SJCRH30 (cell line): Measurements from ENCODE around the gene LTBP1. TPM values are rescaled to one million over a fixed set of nuclear protein-coding genes. Genes with fewer than 3 reads are reported as not detected.
"Not testable (repeated sequence)": the region's sequence is repeated elsewhere in the genome, so short reads cannot be mapped to it uniquely, and the experiment has no call there.

Source experiments
- DNase-seq, 2 experiments: peaks; one replicate each; pipeline ENCODE4 v3.0.0-alpha.2; 2015 to 2020
- H3K27ac ChIP-seq: fragments of 250-450 bp; sonication (Bioruptor Pico); 2 replicates; pipeline ENCODE4 v1.5.1; 2020; ENCODE audit warnings: mild to moderate bottlenecking, moderate library complexity
- H3K27me3 ChIP-seq: fragments of 250-450 bp; sonication (Bioruptor Pico); 2 replicates; pipeline ENCODE4 v1.5.1; 2020; ENCODE audit warnings: mild to moderate bottlenecking, moderate library complexity
- H3K36me3 ChIP-seq: fragments of 250-450 bp; sonication (Bioruptor Pico); 2 replicates; pipeline ENCODE4 v1.5.1; 2020; ENCODE audit warnings: mild to moderate bottlenecking, moderate library complexity
- H3K4me1 ChIP-seq: fragments of 250-450 bp; sonication (Bioruptor Pico); 2 replicates; pipeline ENCODE4 v1.5.1; 2020; ENCODE audit warnings: mild to moderate bottlenecking, moderate library complexity
- H3K4me3 ChIP-seq: fragments of 250-450 bp; sonication (Bioruptor Pico); 2 replicates; pipeline ENCODE4 v1.5.1; 2020; ENCODE audit warnings: mild to moderate bottlenecking, moderate library complexity
- H3K9me3 ChIP-seq: fragments of 250-450 bp; sonication (Bioruptor Pico); replicated peaks from 2 replicates; pipeline ENCODE4 v1.5.1; 2020; ENCODE audit warnings: mild to moderate bottlenecking, moderate library complexity
- total RNA-seq: library from RNA; depleted of rRNA; stranded (reverse); fragments of >200 nt; shearing (Covaris generic); gene quantifications from 2 replicates; pipeline ENCODE4 v1.2.3, GENCODE V29; 2014

LTBP1 gene
- total RNA-seq, 1 experiment from 2014 or later = 63.1 TPM

DNA sequence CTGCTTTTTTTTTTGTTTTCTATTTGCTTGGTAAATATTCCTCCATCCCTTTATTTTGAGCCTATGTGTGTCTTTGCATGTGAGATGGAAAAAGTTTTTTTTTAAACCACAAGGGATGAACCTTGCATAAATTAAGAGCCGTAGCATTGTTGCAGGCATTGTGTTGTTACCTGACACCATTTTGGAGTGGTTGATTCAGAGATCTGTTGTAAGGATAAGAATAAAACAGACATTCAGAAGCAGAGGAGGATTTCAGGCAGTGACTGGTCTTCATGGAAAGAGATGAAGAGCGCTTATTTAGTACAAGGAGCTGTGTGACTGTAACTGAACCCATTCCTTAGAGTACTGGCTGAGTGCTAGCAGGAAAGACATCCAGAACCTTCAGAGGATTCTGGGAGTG lies 101.2 kb downstream of the LTBP1 start:
- no peak overlapping the region for H3K4me3 ChIP-seq
- no peak overlapping the region for H3K27ac ChIP-seq
- H3K9me3 ChIP-seq = 0 out of 2 replicates have a peak, but pooled peaks cover 4% of the 10 kb centered on the region
- H3K36me3 ChIP-seq = no peaks in the 10 kb centered on the region
- DNase-seq = peak in 1 of 2 experiments; percentile 48
- H3K27me3 ChIP-seq = no peaks in the 10 kb centered on the region
- peaks cover 11% of the 10 kb centered on the region for H3K4me1 ChIP-seq

DNA sequence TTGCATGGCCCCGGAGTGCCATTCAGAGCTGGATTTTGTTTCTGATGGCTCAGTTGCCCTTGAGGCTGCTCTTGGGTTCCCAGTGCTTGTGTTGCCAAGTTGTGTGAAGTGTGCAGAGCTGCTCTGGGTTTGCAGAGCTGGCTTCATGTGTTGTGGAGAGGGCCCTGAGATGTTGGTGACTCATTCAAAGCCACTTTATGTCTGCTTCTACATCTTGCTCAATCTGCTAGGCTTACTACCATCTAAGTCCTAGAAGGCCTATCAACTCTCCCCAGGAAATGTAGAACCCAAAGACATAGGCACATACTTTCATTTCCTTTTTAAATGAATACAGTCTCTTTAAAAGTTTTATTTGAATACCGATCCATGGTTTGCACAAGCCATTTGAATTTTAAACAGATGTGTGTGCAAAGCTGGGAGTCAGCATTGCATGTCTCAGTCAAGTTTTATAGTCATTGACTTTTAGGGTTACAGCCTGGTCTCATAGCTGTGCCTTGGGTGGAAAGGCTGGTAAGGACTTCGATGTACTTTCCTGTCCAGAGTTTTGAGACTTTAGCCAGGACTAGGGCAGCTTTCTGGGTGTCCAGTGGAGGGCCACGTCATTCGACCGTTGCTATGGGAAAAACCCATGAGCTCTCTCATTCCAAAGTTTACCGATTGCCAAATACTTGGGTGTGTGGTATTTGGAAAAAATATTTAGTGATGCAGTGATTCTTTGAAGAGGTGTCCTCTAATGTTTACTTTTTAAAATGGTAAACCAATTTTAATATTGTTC lies 105.0 kb downstream of the LTBP1 start:
- H3K9me3 ChIP-seq = no peaks in the 10 kb centered on the region
- peaks cover 11% of the 10 kb centered on the region for H3K4me1 ChIP-seq
- no peak overlapping the region for H3K27ac ChIP-seq
- no peak overlapping the region for H3K4me3 ChIP-seq
- no peaks in the 10 kb centered on the region for H3K27me3 ChIP-seq
- DNase-seq = no peak
- no peaks in the 10 kb centered on the region for H3K36me3 ChIP-seq

DNA sequence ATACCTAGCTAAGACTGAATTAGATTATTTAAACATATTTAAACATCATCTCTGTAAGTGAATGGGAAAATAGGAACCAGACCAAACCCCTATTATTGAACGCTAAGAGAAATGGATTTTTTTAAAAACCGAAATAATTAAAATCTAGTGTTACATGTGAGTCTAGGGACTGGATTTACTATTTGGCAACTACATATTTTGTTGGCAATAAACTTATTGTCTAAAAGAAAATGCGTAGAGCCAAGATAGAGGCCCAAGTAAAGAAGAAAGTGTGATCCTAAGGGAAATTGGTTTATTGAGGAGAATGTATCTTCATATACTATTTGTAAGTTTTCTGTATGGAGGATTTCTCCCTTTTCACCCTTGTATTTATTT lies 105.6 kb downstream of the LTBP1 start:
- H3K9me3 ChIP-seq = no peaks in the 10 kb centered on the region
- H3K4me3 ChIP-seq = no peak overlapping the region
- H3K27ac ChIP-seq = no peak overlapping the region
- peaks cover 11% of the 10 kb centered on the region for H3K4me1 ChIP-seq
- H3K36me3 ChIP-seq = no peaks in the 10 kb centered on the region
- no peaks in the 10 kb centered on the region for H3K27me3 ChIP-seq
- no peak for DNase-seq

DNA sequence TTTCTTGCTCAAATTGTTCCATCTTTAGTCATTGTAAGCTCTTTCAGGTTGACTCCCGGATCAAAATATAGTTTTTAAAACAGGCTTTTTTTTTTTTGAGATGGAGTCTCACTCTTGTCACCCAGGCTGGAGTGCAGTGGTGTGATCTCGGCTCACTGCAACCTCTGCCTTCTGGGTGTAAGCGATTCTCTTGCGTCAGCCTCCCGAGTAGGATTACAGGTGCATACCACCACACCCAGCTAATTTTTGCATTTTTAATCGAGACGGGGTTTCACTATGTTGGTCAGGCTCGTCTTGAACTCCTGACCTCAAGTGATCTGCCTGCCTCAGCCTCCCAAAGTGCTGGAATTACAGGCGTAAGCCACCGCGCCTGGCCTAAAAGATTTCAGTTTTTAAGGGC lies 106.0 kb downstream of the LTBP1 start:
- H3K27me3 ChIP-seq, H3K36me3 ChIP-seq, H3K4me3 ChIP-seq, DNase-seq, H3K27ac ChIP-seq, H3K9me3 ChIP-seq: not testable (repeated sequence)
- peaks cover 11% of the 10 kb centered on the region for H3K4me1 ChIP-seq

DNA sequence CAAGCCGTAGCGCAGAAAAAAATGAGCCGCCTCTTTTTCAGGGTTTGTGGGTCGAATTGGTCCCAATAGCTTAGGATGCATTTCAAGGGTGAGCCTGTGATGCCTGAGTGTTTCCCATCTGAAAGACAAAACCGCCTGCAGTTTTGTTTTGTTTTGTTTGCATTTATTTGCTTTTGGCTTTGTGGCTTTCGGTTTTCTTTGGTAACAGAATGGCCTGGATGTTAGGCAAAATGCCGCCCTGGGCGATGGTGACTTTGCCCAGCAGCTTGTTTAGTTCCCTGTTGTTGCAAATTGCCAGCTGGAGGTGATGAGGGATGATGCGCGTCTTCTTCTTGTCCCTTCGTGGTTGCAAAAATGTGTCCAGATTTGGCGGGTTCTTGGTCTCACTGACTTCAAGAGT lies 109.4 kb downstream of the LTBP1 start:
- no peaks in the 10 kb centered on the region for H3K27me3 ChIP-seq

DNA sequence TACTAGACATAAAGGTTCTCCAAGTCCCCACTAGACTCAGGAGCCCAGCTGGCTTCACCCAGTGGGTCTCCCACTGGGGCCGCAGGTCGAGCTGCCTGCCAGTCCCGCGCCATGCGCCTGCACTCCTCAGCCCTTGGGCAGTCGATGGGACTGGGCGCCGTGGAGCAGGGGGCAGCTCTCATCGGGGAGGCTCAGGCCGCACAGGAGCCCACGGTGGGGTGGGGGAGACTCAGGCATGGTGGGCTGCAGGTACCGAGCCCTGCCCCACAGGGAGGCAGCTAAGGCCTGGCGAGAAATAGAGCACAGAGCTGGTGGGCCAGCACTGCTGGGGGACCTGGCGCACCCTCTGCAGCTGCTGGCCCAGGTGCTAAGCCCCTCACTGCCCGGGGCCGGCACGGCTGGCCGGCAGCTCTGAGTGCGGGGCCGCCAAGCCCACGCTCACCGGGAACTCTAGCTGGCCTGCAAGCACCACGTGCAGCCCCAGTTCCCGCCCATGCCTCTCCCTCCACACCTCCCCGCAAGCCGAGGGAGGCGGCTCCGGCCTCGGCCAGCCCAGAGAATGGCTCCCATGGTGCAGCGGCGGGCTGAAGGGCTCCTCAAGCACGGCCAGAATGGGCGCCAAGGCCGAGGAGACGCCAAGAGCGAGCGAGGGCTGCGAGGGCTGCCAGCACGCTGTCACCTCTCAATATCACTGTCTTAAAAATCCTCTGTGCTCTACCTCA lies 110.7 kb downstream of the LTBP1 start:
- H3K36me3 ChIP-seq = not testable (repeated sequence)

More for the DNA sequence above, 109.4 kb downstream of the LTBP1 start:
- Histone ChIP-seq H3K9me3 (no peaks in the 10 kb centered on the region), H3K36me3 (no peaks in the 10 kb centered on the region), H3K27ac (no peak overlapping the region), H3K4me1 (no peaks in the 10 kb centered on the region), H3K4me3 (no peak overlapping the region)
- DNase-seq = no peak

DNA sequence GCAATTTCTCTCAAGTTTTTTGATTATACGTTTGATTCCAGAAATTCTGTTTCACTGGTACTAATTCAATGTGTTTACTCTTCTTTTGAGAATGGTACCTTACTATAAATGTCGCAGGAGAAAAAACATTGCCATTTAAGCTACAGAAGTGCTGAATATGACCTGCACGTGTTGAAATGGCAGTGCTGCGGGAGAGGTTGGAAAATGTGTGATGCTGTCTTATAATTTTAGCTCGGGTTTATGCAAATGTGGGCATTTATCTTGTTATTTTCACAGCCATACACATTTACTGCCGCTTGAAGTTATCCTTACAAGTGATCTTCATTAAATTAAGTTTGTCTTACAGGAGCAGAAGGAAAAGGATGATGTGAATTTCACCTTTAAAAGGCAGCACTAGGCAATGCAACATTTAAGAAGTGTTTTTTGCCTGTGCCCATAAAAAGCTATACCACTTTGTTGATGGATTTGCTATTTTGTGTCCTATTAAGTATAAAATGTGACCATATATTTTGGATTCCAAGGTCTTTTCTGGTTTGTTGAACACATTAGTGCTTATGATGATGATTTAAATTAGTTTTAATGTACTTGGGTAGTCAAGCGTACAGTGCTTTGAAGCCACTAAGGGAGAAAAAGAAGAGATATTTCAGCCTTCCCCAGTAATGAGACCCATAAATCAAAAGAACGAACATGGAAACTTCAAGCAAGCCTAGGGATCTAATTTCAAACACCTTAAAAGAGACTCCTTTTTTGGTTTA lies 112.1 kb downstream of the LTBP1 start:
- Histone ChIP-seq H3K27me3 (no peaks in the 10 kb centered on the region), H3K4me3 (no peak overlapping the region), H3K9me3 (no peaks in the 10 kb centered on the region), H3K36me3 (no peaks in the 10 kb centered on the region), H3K27ac (no peak overlapping the region), H3K4me1 (no peaks in the 10 kb centered on the region)
- DNase-seq = no peak

More for the DNA sequence above, 110.7 kb downstream of the LTBP1 start:
- not testable (repeated sequence) for H3K9me3 ChIP-seq, H3K27me3 ChIP-seq, H3K27ac ChIP-seq, H3K4me1 ChIP-seq, H3K4me3 ChIP-seq, DNase-seq

DNA sequence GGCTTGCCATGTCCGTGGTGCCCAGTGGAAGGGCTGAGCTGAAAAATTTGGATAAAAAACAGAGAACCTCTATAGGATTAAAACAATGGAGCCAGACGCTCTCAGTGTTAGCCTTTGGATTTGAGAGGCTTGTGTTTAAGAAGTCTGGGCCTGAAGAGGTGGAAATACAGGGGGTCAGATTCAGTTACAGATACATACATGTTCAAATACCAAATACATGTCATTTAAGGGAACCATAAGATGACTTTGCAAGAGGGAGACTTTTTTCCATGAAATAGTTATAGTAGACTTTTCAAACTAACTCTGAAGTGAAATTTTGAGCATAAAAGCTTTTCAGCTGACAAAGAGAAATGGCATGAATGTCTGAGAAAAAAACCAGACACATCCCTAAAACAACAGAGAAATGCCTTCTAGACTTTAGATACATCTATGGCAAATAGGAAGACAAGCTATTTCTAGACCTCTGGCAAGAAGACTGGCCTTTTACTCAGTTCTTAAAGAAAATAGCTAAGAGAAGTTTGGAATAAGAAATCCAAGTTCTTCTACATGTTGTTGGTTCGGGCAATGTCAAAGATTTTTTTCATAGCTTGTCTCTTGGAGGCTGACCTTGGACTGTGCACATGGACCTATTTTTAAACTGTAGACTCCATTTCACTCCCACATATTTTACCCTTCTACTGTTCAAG lies 112.9 kb downstream of the LTBP1 start:
- Histone ChIP-seq H3K27ac (no peak overlapping the region), H3K27me3 (no peaks in the 10 kb centered on the region), H3K4me1 (no peaks in the 10 kb centered on the region), H3K9me3 (no peaks in the 10 kb centered on the region), H3K36me3 (no peaks in the 10 kb centered on the region), H3K4me3 (no peak overlapping the region)
- DNase-seq = no peak

DNA sequence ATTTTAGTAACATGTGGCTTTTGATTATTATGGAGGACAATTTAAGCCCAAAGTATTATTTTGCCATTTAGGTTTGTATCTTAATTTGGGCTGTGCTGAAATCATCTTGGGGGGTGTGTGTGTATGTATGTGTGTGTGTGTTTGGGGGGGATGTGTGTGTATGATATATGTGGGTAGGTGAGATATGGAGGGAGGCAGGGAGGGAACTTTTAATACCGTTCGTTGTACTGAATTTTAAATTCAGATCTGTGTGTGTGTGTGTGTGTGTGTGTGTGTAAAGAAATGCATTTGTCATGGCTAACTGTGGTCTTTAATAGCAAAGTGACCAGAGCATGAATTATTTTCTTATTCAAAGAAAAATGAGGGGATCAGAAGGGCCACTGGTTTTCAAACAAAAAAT lies 113.7 kb downstream of the LTBP1 start:
- Histone ChIP-seq H3K4me1 (no peaks in the 10 kb centered on the region), H3K27ac (no peak overlapping the region), H3K27me3 (no peaks in the 10 kb centered on the region), H3K4me3 (no peak overlapping the region), H3K36me3 (no peaks in the 10 kb centered on the region), H3K9me3 (no peaks in the 10 kb centered on the region; the same call in 1 of the 2 replicates)
- no peak for DNase-seq

DNA sequence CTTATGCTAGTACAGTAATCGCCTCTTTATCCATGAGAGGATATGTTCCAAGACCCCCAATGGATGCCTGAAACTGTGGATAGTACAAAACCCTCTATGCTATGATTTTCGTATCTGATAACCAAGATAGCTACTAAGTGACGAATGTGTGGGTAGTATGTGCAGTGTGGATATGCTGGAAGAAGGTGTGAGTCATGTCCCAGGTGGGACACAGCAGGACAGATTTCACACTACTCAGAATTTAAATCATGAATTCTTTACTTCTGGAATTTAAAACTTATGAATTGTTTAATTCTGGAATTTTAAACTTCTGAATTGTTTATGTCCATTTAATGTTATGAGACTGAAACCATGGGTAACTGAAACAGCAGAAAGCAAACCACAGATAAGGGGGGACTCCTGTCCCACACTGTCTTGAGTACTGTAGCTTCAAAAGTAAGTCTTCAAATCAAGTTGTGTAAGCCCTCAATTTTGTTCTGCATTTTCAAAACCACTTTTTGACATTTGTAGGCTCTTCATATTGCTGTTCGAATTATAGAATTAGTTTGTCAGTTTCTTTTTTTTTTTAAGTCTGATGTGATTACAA lies 116.0 kb downstream of the LTBP1 start:
- H3K27ac ChIP-seq = no peak overlapping the region
- H3K9me3 ChIP-seq = no peaks in the 10 kb centered on the region; the same call in 1 of the 2 replicates
- no peaks in the 10 kb centered on the region for H3K36me3 ChIP-seq
- peaks cover 9% of the 10 kb centered on the region for H3K4me1 ChIP-seq
- no peaks in the 10 kb centered on the region for H3K27me3 ChIP-seq
- no peak overlapping the region for H3K4me3 ChIP-seq
- no peak for DNase-seq

DNA sequence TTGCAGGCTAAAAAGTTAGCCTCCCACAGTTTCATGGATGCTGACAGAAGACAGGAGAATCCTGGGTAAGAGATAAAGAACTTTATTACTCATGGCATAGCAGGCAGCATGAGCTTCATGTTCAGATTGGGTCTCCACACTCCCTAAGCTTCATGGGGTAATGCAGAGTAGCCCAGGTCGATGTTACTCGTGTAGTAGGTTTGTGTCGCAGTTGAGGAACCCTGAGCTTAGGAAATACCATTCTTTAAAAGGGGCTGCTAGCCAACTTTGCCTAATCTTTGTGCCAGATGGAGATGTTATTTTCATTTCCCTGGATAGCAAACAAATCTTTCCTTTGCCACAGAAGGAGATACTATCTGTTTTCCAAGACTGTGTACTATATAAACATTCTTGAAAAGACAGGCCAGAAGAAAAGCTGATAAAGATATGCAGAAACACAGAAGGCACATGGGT lies 117.6 kb downstream of the LTBP1 start:
- Histone ChIP-seq H3K4me3 (no peak overlapping the region), H3K9me3 (no peaks in the 10 kb centered on the region; the same call in 1 of the 2 replicates), H3K36me3 (no peaks in the 10 kb centered on the region), H3K27me3 (no peaks in the 10 kb centered on the region), H3K4me1 (peaks cover 19% of the 10 kb centered on the region), H3K27ac (no peak overlapping the region)
- DNase-seq = no peak

DNA sequence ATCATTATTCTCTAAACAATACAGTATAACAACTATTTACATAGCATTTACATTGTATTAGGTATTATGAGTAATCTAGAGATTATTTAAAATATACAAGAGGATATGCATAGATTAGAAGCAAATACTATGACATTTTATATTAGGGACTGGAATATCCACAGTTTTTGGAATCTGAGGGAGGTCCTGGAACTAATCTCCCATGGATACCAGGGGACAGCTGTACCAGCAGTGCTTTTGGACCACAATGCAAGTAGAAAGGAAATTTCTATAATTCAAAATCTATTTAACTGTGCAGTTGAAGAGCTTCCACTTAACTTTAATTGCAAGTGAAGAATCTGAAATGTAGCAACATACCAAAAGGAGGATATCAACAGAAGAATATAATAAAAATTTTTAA lies 120.8 kb downstream of the LTBP1 start:
- Histone ChIP-seq H3K4me1 (peaks cover 32% of the 10 kb centered on the region), H3K27me3 (no peaks in the 10 kb centered on the region), H3K36me3 (no peaks in the 10 kb centered on the region), H3K4me3 (no peak overlapping the region), H3K9me3 (no peaks in the 10 kb centered on the region; the same call in 1 of the 2 replicates), H3K27ac (peak overlapping the region; percentile 21)
- peak; percentile 35 to 60 for DNase-seq

DNA sequence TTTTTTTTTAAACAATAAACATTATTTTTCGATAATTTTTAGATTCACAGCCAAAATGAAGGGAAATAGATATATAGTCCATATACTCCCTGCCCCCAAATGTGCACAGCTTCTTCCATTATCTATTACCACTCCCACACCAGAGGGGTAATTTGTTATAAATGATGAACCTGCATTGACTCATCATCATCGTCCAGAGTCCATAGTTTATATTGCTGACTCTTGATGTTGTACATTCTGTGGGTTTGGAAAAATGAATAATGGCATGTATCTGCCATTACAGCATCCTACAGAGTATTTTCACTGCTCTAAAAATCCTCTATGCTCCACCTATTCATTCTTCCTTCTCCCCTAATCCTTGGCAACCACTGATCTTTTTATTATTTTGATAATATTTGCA lies 121.5 kb downstream of the LTBP1 start:
- no peak for DNase-seq
- Histone ChIP-seq H3K27ac (no peak overlapping the region), H3K9me3 (no peaks in the 10 kb centered on the region; the same call in 1 of the 2 replicates), H3K27me3 (no peaks in the 10 kb centered on the region), H3K4me3 (no peak overlapping the region), H3K4me1 (peaks cover 32% of the 10 kb centered on the region), H3K36me3 (no peaks in the 10 kb centered on the region)
